GM12878 (cell line): ENCODE measurements around the gene FBXO17. TPM values are rescaled to one million over a fixed set of nuclear protein-coding genes. Genes with fewer than 3 reads are reported as not detected.

Experiments used
- ATAC-seq: fragments of 200-7000 bp; cut with Tn5 transposase; 3 replicates; pipeline ENCODE4 v1.9.1; 2020; ENCODE audit warnings: mild to moderate bottlenecking, moderate library complexity
- BruUV-seq: library from RNA; stranded (reverse); fragments of 400-500 nt; replicated peaks from 2 replicates; lab custom pipeline; 2021; lab: Mats Ljungman, UMichigan
- CTCF ChIA-PET: fragments of 300-600 bp; sonication (Branson Sonifier 250); formaldehyde crosslinking; extraction: SDS; loops from one replicate; lab custom pipeline; 2021; ENCODE audit warnings: inconsistent platforms; lab: Yijun Ruan, JAX
- POLR2A ChIA-PET: fragments of 350-600 bp; formaldehyde crosslinking; extraction: SDS; loops from one replicate; lab custom pipeline; 2021; ENCODE audit warnings: inconsistent platforms; lab: Charles Lee
- RAD21 ChIA-PET: fragments of 300-600 bp; sonication (Branson Sonifier 250); formaldehyde crosslinking; loops from one replicate; lab custom pipeline; 2023; ENCODE audit warnings: antibody characterized with exemption; ENCODE audit not compliant: unreplicated experiment; lab: Charles Lee
- SMC1A ChIA-PET: fragments of 300-600 bp; sonication (Branson Sonifier 250); formaldehyde crosslinking; loops from one replicate; lab custom pipeline; 2023; ENCODE audit not compliant: unreplicated experiment, uncharacterized antibody; lab: Charles Lee
- DNase-seq: peaks from one replicate; pipeline ENCODE4 v3.0.0-alpha.2; 2011; ENCODE audit warnings: low read depth, low spot score
- FAIRE-seq: peaks from 3 replicates; lab custom pipeline; 2011; peaks lifted over from hg19 to GRCh38; lab: Jason Lieb, UNC
- H2AFZ ChIP-seq: 2 replicates; pipeline ENCODE4 v1.6.0; 2011; ENCODE audit warnings: low read depth, low read length, control low read depth; ENCODE audit not compliant: control insufficient read depth
- H3K27ac ChIP-seq: 2 replicates; pipeline ENCODE4 v1.5.1; 2011; ENCODE audit warnings: control low read depth; ENCODE audit not compliant: control insufficient read depth, insufficient read depth
- H3K27me3 ChIP-seq, 2 experiments: replicated peaks in 1 of 2; 2 replicates each; pipeline versions ENCODE4 v1.6.0 to v1.6.1; 2011; ENCODE audit warnings: low read length in 1 of 2; ENCODE audit not compliant: control insufficient read depth in 2 of 2, insufficient read depth in 2 of 2
- H3K36me3 ChIP-seq, 2 experiments: 2 replicates each; pipeline ENCODE4 v1.5.1; 2011; ENCODE audit warnings: low read length in 1 of 2; ENCODE audit not compliant: control insufficient read depth in 2 of 2, insufficient read depth in 2 of 2
- H3K4me1 ChIP-seq: 2 replicates; pipeline ENCODE4 v1.6.1; 2011; ENCODE audit warnings: mild to moderate bottlenecking, low read length, moderate library complexity, mixed read lengths; ENCODE audit not compliant: control insufficient read depth, insufficient read depth
- H3K4me2 ChIP-seq: 2 replicates; pipeline ENCODE4 v1.6.0; 2011; ENCODE audit warnings: control low read depth; ENCODE audit not compliant: control insufficient read depth, insufficient read depth
- H3K4me3 ChIP-seq: fragments of 200-600 bp; sonication (generic); 2 replicates; pipeline ENCODE4 v1.5.1; 2016
- H3K79me2 ChIP-seq: 2 replicates; pipeline ENCODE4 v1.6.0; 2011; ENCODE audit warnings: low read length; ENCODE audit not compliant: control insufficient read depth, insufficient read depth
- H3K9ac ChIP-seq: 2 replicates; pipeline ENCODE4 v1.8.0; 2011; ENCODE audit warnings: low read length, control low read depth, mixed read lengths; ENCODE audit not compliant: control insufficient read depth, insufficient read depth
- H3K9me3 ChIP-seq: replicated peaks from 3 replicates; pipeline ENCODE4 v1.5.1; 2011; ENCODE audit warnings: mild to moderate bottlenecking, low read length; ENCODE audit not compliant: control insufficient read depth, insufficient read depth
- H4K20me1 ChIP-seq: 2 replicates; pipeline ENCODE4 v1.6.0; 2011; ENCODE audit not compliant: control insufficient read depth, insufficient read depth
- ASH2L ChIP-seq: fragments of 300-600, 200-600 bp; sonication (generic); IDR thresholded peaks from 2 replicates; pipeline ENCODE4 v1.6.1; 2017; ENCODE audit warnings: low read depth, mild to moderate bottlenecking, borderline replicate concordance
- BMI1 ChIP-seq: fragments of 450-650 bp; IDR thresholded peaks from 2 replicates; pipeline ENCODE4 v1.6.1; 2016; ENCODE audit warnings: mild to moderate bottlenecking, moderate library complexity, borderline replicate concordance
- BRCA1 ChIP-seq: IDR thresholded peaks from 2 replicates; pipeline ENCODE4 v1.6.1; 2011; ENCODE audit warnings: low read depth, low read length, improper control_type of control experiment
- CREB1 ChIP-seq: IDR thresholded peaks from 2 replicates; pipeline ENCODE4 v1.6.1; 2012; ENCODE audit warnings: low read depth, mild to moderate bottlenecking, inconsistent platforms
- EP300 ChIP-seq, 2 experiments: fragments of 150-350 bp in 1 of 2; IDR thresholded peaks; 2 replicates each; pipeline ENCODE4 v1.6.1; 2011 to 2012; ENCODE audit warnings: low read depth in 2 of 2, low read length in 2 of 2, borderline replicate concordance in 1 of 2, improper control_type of control experiment in 1 of 2, inconsistent platforms in 1 of 2; ENCODE audit not compliant: control insufficient read depth in 1 of 2
- FOXM1 ChIP-seq: IDR thresholded peaks from 2 replicates; pipeline ENCODE4 v1.6.1; 2012; ENCODE audit warnings: low read depth, mild to moderate bottlenecking, inconsistent platforms, low read length, moderate library complexity
- IRF4 ChIP-seq: IDR thresholded peaks from 2 replicates; pipeline ENCODE4 v1.6.1; 2011; ENCODE audit warnings: low read depth, low read length
- MXI1 ChIP-seq: fragments of 150-350 bp; IDR thresholded peaks from 2 replicates; pipeline ENCODE4 v1.6.1; 2011; ENCODE audit warnings: low read depth, mild to moderate bottlenecking, inconsistent platforms, low read length, improper control_type of control experiment
- NFYB ChIP-seq: IDR thresholded peaks from 2 replicates; pipeline ENCODE4 v1.6.1; 2011; ENCODE audit warnings: low read depth, mild to moderate bottlenecking, low read length, improper control_type of control experiment, moderate library complexity; ENCODE audit not compliant: insufficient read depth
- NR2C1 ChIP-seq: fragments of 450-650 bp; IDR thresholded peaks from 2 replicates; pipeline ENCODE4 v1.6.1; 2017; ENCODE audit warnings: antibody characterized with exemption, mild to moderate bottlenecking, moderate library complexity
- NR2C2 ChIP-seq: IDR thresholded peaks from 2 replicates; pipeline ENCODE4 v1.6.1; 2011; ENCODE audit warnings: borderline replicate concordance, low read depth; ENCODE audit not compliant: control insufficient read depth, insufficient read length
- NR2F1 ChIP-seq: fragments of 450-650 bp; conservative IDR thresholded peaks from 2 replicates; pipeline ENCODE4 v1.6.1; 2017; ENCODE audit warnings: mild to moderate bottlenecking
- TBL1XR1 ChIP-seq: IDR thresholded peaks from 2 replicates; pipeline ENCODE4 v1.6.1; 2012; ENCODE audit warnings: low read depth, low read length, improper control_type of control experiment
- ZNF24 ChIP-seq: fragments of 450-650 bp; IDR thresholded peaks from 2 replicates; pipeline ENCODE4 v1.6.1; 2017; ENCODE audit warnings: antibody characterized with exemption, mild to moderate bottlenecking
- WGBS: methylation state at CpG from one replicate; pipeline ENCODE4 v1.1.6; 2016; ENCODE audit warnings: low lambda C conversion rate; ENCODE audit not compliant: insufficient replicate concordance, insufficient coverage; ENCODE audit errors: missing lambda C conversion rate; 5-methylcytosine and 5-hydroxymethylcytosine counted together
- in situ Hi-C: fragments of 300-500 bp; cut with MboI; formaldehyde crosslinking; loops from 9 replicates; pipeline ENCODE4 v1.14.3; 2018; ENCODE audit warnings: mixed read lengths
- intact Hi-C: fragments of 100-400 bp; cut with micrococcal nuclease; formaldehyde crosslinking; loops from one replicate; pipeline ENCODE4 v1.14.2; 2022; ENCODE audit not compliant: unreplicated experiment
- polyA plus RNA-seq, 11 experiments: library from polyadenylated mRNA; depleted of rRNA in 4 of 11; unstranded in 6 of 11; stranded (reverse) in 5 of 11; fragments of >200 nt; fragmentation: Nextera tagmentation in 4 of 11; fragmentation: Illumina TruSeq in 1 of 11; extraction: Ambion mirVana in 4 of 11; extraction: Trizol in 1 of 11; gene quantifications; 1 replicate in 1 of 11; 2 replicates in 10 of 11; pipeline versions ENCODE4 v1.2.1 to v1.2.3, GENCODE V29; 2011 to 2016; ENCODE audit warnings: inconsistent platforms in 2 of 11, missing spikeins in 2 of 11, low read depth in 1 of 11
- total RNA-seq, 4 experiments: library from RNA; depleted of rRNA in 3 of 4; stranded (reverse); fragments of >200 nt in 3 of 4; fragmentation: Illumina TruSeq in 1 of 4; extraction: Trizol in 1 of 4; gene quantifications; 2 replicates each; pipeline versions ENCODE4 v1.2.1 to v1.2.3, GENCODE V29; 2013 to 2021
- TF ChIP-seq, protein P1 (sequence below): IDR thresholded peaks from 2 replicates; pipeline ENCODE4 v1.6.1; 2012; ENCODE audit warnings: low read depth, low read length, improper control_type of control experiment
- TF ChIP-seq, protein P2 (sequence below): IDR thresholded peaks from 2 replicates; pipeline ENCODE4 v1.6.1; 2011; ENCODE audit warnings: borderline replicate concordance, low read depth, mild to moderate bottlenecking, moderate library complexity, low read length; ENCODE audit not compliant: insufficient read depth, poor library complexity, severe bottlenecking
- TF ChIP-seq, protein P3 (sequence below): fragments of 450-650 bp; IDR thresholded peaks from 2 replicates; pipeline ENCODE4 v1.6.1; 2017; ENCODE audit warnings: mild to moderate bottlenecking, low read depth, inconsistent platforms; ENCODE audit not compliant: poor library complexity, severe bottlenecking

FBXO17 gene
- total and polyA plus RNA-seq, 10 of the 15 experiments (the other 5 are each of a cell fraction or from before 2014, with no cell fraction given): 2.2 to 11.1 (median 5.3) TPM

DNA sequence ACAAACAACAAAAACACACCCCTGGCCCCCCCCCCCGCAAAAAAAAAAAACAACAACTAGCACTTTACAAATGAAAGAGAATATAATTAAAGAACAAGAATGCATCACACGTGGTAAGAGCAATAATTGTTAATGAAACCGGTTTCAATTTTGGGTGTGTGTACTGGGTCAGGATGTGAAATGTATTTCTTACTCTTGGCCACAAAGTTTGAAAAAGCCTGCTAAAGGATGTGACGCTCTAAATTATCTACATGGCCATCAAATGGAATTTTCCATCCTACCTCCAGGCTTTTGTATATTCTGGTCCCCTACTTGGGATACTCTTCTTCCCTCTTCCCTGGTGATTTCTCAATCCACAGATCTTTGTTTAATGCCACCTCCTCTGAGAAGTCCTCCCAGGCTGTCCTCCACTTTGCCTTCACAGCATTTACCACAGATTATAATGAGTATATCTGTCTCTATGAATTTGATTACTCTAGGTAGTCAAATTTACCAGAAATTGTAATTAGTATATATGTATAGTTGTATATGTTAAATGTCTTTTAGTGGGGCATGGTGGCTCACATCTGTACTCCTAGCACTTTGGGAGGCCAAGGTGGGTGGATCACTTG is 47.0 kb downstream of the FBXO17 start:
- H3K9ac ChIP-seq: no peak overlapping the region
- H2AFZ ChIP-seq: no peak overlapping the region
- H3K4me3 ChIP-seq: no peak overlapping the region
- no peak overlapping the region for H3K4me2 ChIP-seq
- TF ChIP-seq NR2F1 (no peak), FOXM1 (no peak), ASH2L (no peak), ZNF24 (no peak), NR2C1 (no peak), NR2C2 (no peak), IRF4 (no peak), EP300 (IDR thresholded peaks at IDR 0.05; ENCODE audit: borderline replicate concordance in 1 of 2, control insufficient read depth in 1 of 2, low read depth in 2 of 2, low read length in 2 of 2) (no peak), BMI1 (no peak), MXI1 (no peak), BRCA1 (no peak), CREB1 (no peak), NFYB (no peak), TBL1XR1 (no peak)
- TF ChIP-seq, protein P1, sequence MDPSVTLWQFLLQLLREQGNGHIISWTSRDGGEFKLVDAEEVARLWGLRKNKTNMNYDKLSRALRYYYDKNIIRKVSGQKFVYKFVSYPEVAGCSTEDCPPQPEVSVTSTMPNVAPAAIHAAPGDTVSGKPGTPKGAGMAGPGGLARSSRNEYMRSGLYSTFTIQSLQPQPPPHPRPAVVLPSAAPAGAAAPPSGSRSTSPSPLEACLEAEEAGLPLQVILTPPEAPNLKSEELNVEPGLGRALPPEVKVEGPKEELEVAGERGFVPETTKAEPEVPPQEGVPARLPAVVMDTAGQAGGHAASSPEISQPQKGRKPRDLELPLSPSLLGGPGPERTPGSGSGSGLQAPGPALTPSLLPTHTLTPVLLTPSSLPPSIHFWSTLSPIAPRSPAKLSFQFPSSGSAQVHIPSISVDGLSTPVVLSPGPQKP: no peak
- TF ChIP-seq, protein P2, sequence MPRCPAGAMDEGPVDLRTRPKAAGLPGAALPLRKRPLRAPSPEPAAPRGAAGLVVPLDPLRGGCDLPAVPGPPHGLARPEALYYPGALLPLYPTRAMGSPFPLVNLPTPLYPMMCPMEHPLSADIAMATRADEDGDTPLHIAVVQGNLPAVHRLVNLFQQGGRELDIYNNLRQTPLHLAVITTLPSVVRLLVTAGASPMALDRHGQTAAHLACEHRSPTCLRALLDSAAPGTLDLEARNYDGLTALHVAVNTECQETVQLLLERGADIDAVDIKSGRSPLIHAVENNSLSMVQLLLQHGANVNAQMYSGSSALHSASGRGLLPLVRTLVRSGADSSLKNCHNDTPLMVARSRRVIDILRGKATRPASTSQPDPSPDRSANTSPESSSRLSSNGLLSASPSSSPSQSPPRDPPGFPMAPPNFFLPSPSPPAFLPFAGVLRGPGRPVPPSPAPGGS: no peak
- TF ChIP-seq, protein P3, sequence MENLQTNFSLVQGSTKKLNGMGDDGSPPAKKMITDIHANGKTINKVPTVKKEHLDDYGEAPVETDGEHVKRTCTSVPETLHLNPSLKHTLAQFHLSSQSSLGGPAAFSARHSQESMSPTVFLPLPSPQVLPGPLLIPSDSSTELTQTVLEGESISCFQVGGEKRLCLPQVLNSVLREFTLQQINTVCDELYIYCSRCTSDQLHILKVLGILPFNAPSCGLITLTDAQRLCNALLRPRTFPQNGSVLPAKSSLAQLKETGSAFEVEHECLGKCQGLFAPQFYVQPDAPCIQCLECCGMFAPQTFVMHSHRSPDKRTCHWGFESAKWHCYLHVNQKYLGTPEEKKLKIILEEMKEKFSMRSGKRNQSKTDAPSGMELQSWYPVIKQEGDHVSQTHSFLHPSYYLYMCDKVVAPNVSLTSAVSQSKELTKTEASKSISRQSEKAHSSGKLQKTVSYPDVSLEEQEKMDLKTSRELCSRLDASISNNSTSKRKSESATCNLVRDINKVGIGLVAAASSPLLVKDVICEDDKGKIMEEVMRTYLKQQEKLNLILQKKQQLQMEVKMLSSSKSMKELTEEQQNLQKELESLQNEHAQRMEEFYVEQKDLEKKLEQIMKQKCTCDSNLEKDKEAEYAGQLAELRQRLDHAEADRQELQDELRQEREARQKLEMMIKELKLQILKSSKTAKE: no peak
- TF ChIP-seq, all 136 proteins: peak for 0
- BruUV-seq: no TSS peak
- ATAC-seq (no peak), DNase-seq (no peak), FAIRE-seq (no peak)
- no peaks in the 10 kb centered on the region for H3K27me3 ChIP-seq
- no peak overlapping the region for H3K27ac ChIP-seq
- WGBS: 70% methylated on average over 4 of the region's 4 CpGs
- POLR2A ChIA-PET: interaction anchor here (0.6 to 1.0 kb wide), 2 partner anchors 29 to 502 kb away, joined by 3 to 4 read pairs; partner anchors contain the start of genes NFKBIB and SIRT2
- no peaks in the 10 kb centered on the region for H3K9me3 ChIP-seq
- peaks cover 31% of the 10 kb centered on the region for H3K79me2 ChIP-seq
- SMC1A ChIA-PET: interaction anchor here (0.7 to 2.8 kb wide), 7 partner anchors 9 to 526 kb away, joined by 3 to 18 read pairs (median 7); partner anchors contain the start of genes FAM98C, NFKBIB and SIRT2
- peaks cover 6 to 7% of the 10 kb centered on the region in 2 experiments; a peak in 3 of 4 replicates for H3K36me3 ChIP-seq
- intact Hi-C loops: no loop called here
- in situ Hi-C loops: no loop called here
- RAD21 ChIA-PET: interaction anchor here (0.7 to 3.3 kb wide), 6 partner anchors 159 to 526 kb away, joined by 3 to 45 read pairs (median 4); partner anchors contain the start of gene FAM98C
- H3K4me1 ChIP-seq: peaks cover 6% of the 10 kb centered on the region
- H4K20me1 ChIP-seq: no peaks in the 10 kb centered on the region
- CTCF ChIA-PET: interaction anchor here (0.6 to 4.2 kb wide), 15 partner anchors 9 to 525 kb away, joined by 3 to 50 read pairs (median 13); partner anchors contain the start of genes ECH1, EIF3K, FAM98C and MAP4K1
